Heart left ventricle (tissue), 16 donors: ENCODE results near the gene COL8A2. TPM values are rescaled to one million over a fixed set of nuclear protein-coding genes. Genes with fewer than 3 reads are reported as not detected.
A peak's percentile ranks its signal among the peaks of the same experiment; 100 is the strongest.

Experiments
- ATAC-seq, 4 donors: fragments of 200-7000 bp; cut with Tn5 transposase; one replicate each; pipeline ENCODE4 v1.9.1; 2020 to 2022; ENCODE audit warnings: moderate library complexity in 4 of 4, mild to moderate bottlenecking in 3 of 4, moderate number of reproducible peaks in 1 of 4
- DNase-seq, 5 donors: peaks; one replicate each; pipeline ENCODE4 v3.0.0-alpha.2; 2020
- H3K27ac ChIP-seq, 12 donors: fragments of 200-600 bp; sonication (generic) in 4 of 12; one replicate each; pipeline versions ENCODE4 v1.5.0 to v1.8.0; 2016 to 2022; ENCODE audit warnings: mild to moderate bottlenecking in 2 of 12
- H3K27me3 ChIP-seq, 9 donors: fragments of 200-600 bp; sonication (generic) in 2 of 9; one replicate each; pipeline versions ENCODE4 v1.5.1 to v1.8.0; 2016 to 2022; ENCODE audit warnings: mild to moderate bottlenecking in 3 of 9
- H3K36me3 ChIP-seq, 9 donors: fragments of 200-600 bp; sonication (generic) in 2 of 9; one replicate each; pipeline versions ENCODE4 v1.5.0 to v1.8.0; 2018 to 2022; ENCODE audit warnings: mild to moderate bottlenecking in 2 of 9
- H3K4me1 ChIP-seq, 12 donors: fragments of 200-600 bp; sonication (generic) in 4 of 12; one replicate each; pipeline versions ENCODE4 v1.5.0 to v1.8.0; 2016 to 2022; ENCODE audit warnings: mild to moderate bottlenecking in 3 of 12
- H3K4me3 ChIP-seq, 12 donors: fragments of 200-600 bp; sonication (generic) in 4 of 12; one replicate each; pipeline versions ENCODE4 v1.5.0 to v1.8.0; 2017 to 2022; ENCODE audit warnings: mild to moderate bottlenecking in 9 of 12, moderate library complexity in 4 of 12
- H3K9me3 ChIP-seq, 12 donors: fragments of 200-600 bp; sonication (generic) in 4 of 12; one replicate each; pipeline versions ENCODE4 v1.5.0 to v1.8.0; 2016 to 2022; ENCODE audit warnings: mild to moderate bottlenecking in 1 of 12
- CTCF ChIP-seq, 12 donors: fragments of 200-600 bp; sonication (generic) in 4 of 12; IDR thresholded peaks; one replicate each; pipeline versions ENCODE4 v1.5.0 to v1.8.0; 2018 to 2022; ENCODE audit warnings: antibody characterized with exemption in 12 of 12, mild to moderate bottlenecking in 5 of 12
- POLR2A ChIP-seq, 2 donors: fragments of 450-650 bp; IDR thresholded peaks; one replicate each; pipeline ENCODE4 v1.6.1; 2017; ENCODE audit warnings: antibody characterized with exemption in 2 of 2, mild to moderate bottlenecking in 2 of 2, moderate library complexity in 2 of 2
- WGBS, 4 donors: extraction: QIAGEN DNeasy Blood & Tissue Kit in 2 of 4; methylation state at CpG; one replicate each; pipeline versions ENCODE4 v1.1.5 to v1.1.7; 2013 to 2018; 5-methylcytosine and 5-hydroxymethylcytosine counted together
- intact Hi-C, 10 donors: fragments of 100-400 bp; cut with DNase I; formaldehyde crosslinking; loops; one replicate each; pipeline versions ENCODE4 v1.11.1 to v1.14.2; 2022
- polyA plus RNA-seq, 2 donors: library from polyadenylated mRNA; stranded (reverse); fragments of 200-250 nt; gene quantifications; one replicate each; pipeline ENCODE4 v1.2.3, GENCODE V29; 2013
- total RNA-seq, 9 donors: library from RNA; depleted of rRNA in 2 of 9; stranded (reverse); fragments of >200 nt in 2 of 9; fragmentation: NEBNext Ultra II Directional in 3 of 9; extraction: Animal tissue kit (Norgen Biotek cat#: 25700) in 3 of 9; gene quantifications; one replicate each; pipeline versions ENCODE4 v1.1.0 to v1.2.4, GENCODE V29; 2016 to 2023
- donor health status: ischemic (EF 13 %, LVEDD 7.1; RV severe dilation, severe dysfunction).
- donor health status: healthy with polysubstance abuse.
- donor health status: DM: no; HTN: yes; CAD: no.
- donor health status: DM: no; HTN: no; CAD: no.
- donor health status: ischemic (EF 25% LVEDD 6.9; RV normal size, moderate dysfunction).
- donor health status: ischemic (EF 25% LVEDD 5.7; RV mildly dilated, moderate dysfunction).
- donor health status: healthy.
- donor health status: DM: yes; HTN: yes; CAD: no.
- donor health status: ischemic (EF 35%, LVEDD 5.7; RV mildly dilated, moderate dysfunction).
- donor health status: nonischemic (EF 11% LVEDD 7.7; RV severe dilation, severe dysfunction).
- donor health status: DM: yes; HTN: yes; CAD: no.
- donor health status: PGD.
- donor health status: ischemic (EF 29% LVEDD 5.4; RV normal size, mild dysfunction).
- donor health status: nonischemic (EF 23%, LVEDD 6.1; RV moderate dilation, normal function).

COL8A2 gene
- total and polyA plus RNA-seq, 11 donors, result 0.33 to 2.6 (median 0.60) TPM

GRCh38 chr1:36149237-36149972 is 24.4 kb upstream of the COL8A2 start, which contains the start of gene TRAPPC3:
TRAPPC3 (minus strand) TSS chr1:36149486; CDS start chr1:36149378, 108 bp downstream.
- 1% methylated on average over 34 to 62 of the region's 62 CpGs for WGBS, 4 donors
- Histone ChIP-seq H3K27me3 (no peaks in the 10 kb centered on the region), H3K9me3 (no peaks in the 10 kb centered on the region), H3K27ac (peak within 1 kb of the TSS; percentile 90 to 99 (median 96)), H3K36me3 (peaks cover 0 to 7% (median 0%) of the 10 kb centered on the region in 9 donors), H3K4me1 (peaks cover 7 to 62% (median 48%) of the 10 kb centered on the region in 12 donors), H3K4me3 (peak within 1 kb of the TSS; percentile 57 to 98 (median 84))
- peak; percentile 88 to 100 (median 96) for TF ChIP-seq CTCF (IDR thresholded peaks at IDR 0.05)
- peak in 1 of 2 donors; percentile 93 for TF ChIP-seq POLR2A (IDR thresholded peaks at IDR 0.05)
- ATAC-seq, result peak; percentile 90 to 95 (median 92)
- DNase-seq, result peak; percentile 100
- intact Hi-C loops, result loop anchor here in 7 of 10 donors (1.0 to 2.0 kb wide), 7 partner anchors 39 to 271 kb away; partner anchors contain the start of gene THRAP3 (in 1 of the 7)

GRCh38 chr1:36148821-36149236 is 23.8 kb upstream of the COL8A2 start:
- TF ChIP-seq CTCF (IDR thresholded peaks at IDR 0.05) (no peak), POLR2A (IDR thresholded peaks at IDR 0.05) (no peak)
- intact Hi-C loops, result loop anchor here in 7 of 10 donors (1.0 to 2.0 kb wide), 7 partner anchors 39 to 272 kb away; partner anchors contain the start of gene THRAP3 (in 1 of the 7)
- Histone ChIP-seq H3K27me3 (no peaks in the 10 kb centered on the region), H3K9me3 (no peaks in the 10 kb centered on the region), H3K4me3 (peak overlapping the region; percentile 57 to 98 (median 84)), H3K4me1 (peaks cover 7 to 59% (median 47%) of the 10 kb centered on the region in 12 donors), H3K36me3 (peaks cover 0 to 7% (median 0%) of the 10 kb centered on the region in 9 donors), H3K27ac (peak overlapping the region; percentile 29 to 97 (median 92))
- ATAC-seq, result no peak
- no peak for DNase-seq
- 0 to 2% (median 1%) methylated on average over 15 to 16 of the region's 16 CpGs for WGBS, 4 donors

GRCh38 chr1:36144413-36144812 is 19.4 kb upstream of the COL8A2 start:
- TF ChIP-seq CTCF (IDR thresholded peaks at IDR 0.05), result no peak
- TF ChIP-seq POLR2A (IDR thresholded peaks at IDR 0.05), result no peak
- peaks cover 0 to 41% (median 24%) of the 10 kb centered on the region in 12 donors for H3K4me1 ChIP-seq

GRCh38 chr1:36143424-36143823 is 18.4 kb upstream of the COL8A2 start:
- no peak overlapping the region for H3K4me3 ChIP-seq
- H3K36me3 ChIP-seq, result peaks cover 0 to 27% (median 20%) of the 10 kb centered on the region in 9 donors
- ATAC-seq (no peak), DNase-seq (peak in 1 of 5 donors; percentile 4)
- intact Hi-C loops, result no loop called here
- peaks cover 0 to 38% (median 23%) of the 10 kb centered on the region in 12 donors for H3K4me1 ChIP-seq
- no peak for TF ChIP-seq POLR2A (IDR thresholded peaks at IDR 0.05)
- no peak for TF ChIP-seq CTCF (IDR thresholded peaks at IDR 0.05)
- WGBS, 4 donors, result 66 to 82% (median 76%) methylated on average over 4 of the region's 4 CpGs
- no peak overlapping the region for H3K27ac ChIP-seq
- H3K27me3 ChIP-seq, result no peaks in the 10 kb centered on the region
- no peaks in the 10 kb centered on the region for H3K9me3 ChIP-seq

More at GRCh38 chr1:36144413-36144812, 19.4 kb upstream of the COL8A2 start:
- Histone ChIP-seq H3K27me3 (no peaks in the 10 kb centered on the region), H3K9me3 (no peaks in the 10 kb centered on the region), H3K4me3 (no peak overlapping the region), H3K27ac (no peak overlapping the region), H3K36me3 (peaks cover 0 to 17% (median 11%) of the 10 kb centered on the region in 9 donors)
- DNase-seq (peak in 1 of 5 donors; percentile 1), ATAC-seq (no peak)
- WGBS, 4 donors, result 88 to 96% (median 92%) methylated on average over 2 of the region's 2 CpGs
- intact Hi-C loops, result no loop called here
